HUES48 (cell line): ENCODE data around the gene UNC119.
"Not testable (repeated sequence)": the region's sequence is repeated elsewhere in the genome, so short reads cannot be mapped to it uniquely, and the experiment has no call there.

Experiments used
- H3K27ac ChIP-seq: one replicate; pipeline ENCODE4 v1.7.0; 2013; ENCODE audit warnings: low read depth, low read length, inconsistent platforms
- H3K27me3 ChIP-seq: 2 replicates; pipeline ENCODE4 v1.6.1; 2013; ENCODE audit warnings: mild to moderate bottlenecking, low read length; ENCODE audit not compliant: control insufficient read depth, insufficient read depth
- H3K36me3 ChIP-seq: 2 replicates; pipeline ENCODE4 v1.6.1; 2013; ENCODE audit warnings: low read length; ENCODE audit not compliant: control insufficient read depth, insufficient read depth
- H3K4me1 ChIP-seq: 2 replicates; pipeline ENCODE4 v1.6.1; 2013; ENCODE audit warnings: mild to moderate bottlenecking, low read length; ENCODE audit not compliant: control insufficient read depth, insufficient read depth
- H3K4me3 ChIP-seq: 2 replicates; pipeline ENCODE4 v1.5.1; 2013; ENCODE audit warnings: mild to moderate bottlenecking, low read depth, low read length
- H3K9ac ChIP-seq: 2 replicates; pipeline ENCODE4 v1.6.1; 2013; ENCODE audit warnings: mild to moderate bottlenecking, low read depth, low read length, moderate library complexity
- H3K9me3 ChIP-seq: 2 replicates; pipeline ENCODE4 v1.6.1; 2013; ENCODE audit warnings: low read length; ENCODE audit not compliant: control insufficient read depth, insufficient read depth

Gene UNC119

DNA sequence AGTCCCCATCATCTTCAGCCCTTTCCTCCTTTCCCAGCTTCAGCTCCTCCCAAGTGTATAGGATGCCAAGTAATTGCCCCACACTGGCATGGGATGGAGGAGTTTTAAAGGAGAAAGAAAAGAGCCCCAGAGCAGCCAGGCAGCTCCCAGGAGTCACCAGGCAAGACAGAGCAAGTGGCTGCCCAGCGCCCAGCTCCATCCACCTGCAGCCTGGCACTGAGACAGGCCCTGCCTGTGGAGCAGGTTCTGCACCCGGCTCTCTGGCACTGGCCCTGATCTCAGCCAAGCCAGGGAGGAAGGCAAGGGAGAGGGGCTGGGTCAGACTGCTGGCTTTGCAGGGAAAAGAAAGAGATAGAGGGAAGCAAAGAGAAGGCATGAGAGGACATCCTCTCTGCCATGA, 24.6 kb downstream of the UNC119 start:
- H3K27me3 ChIP-seq = no peaks in the 10 kb centered on the region
- no peak overlapping the region for H3K27ac ChIP-seq
- no peaks in the 10 kb centered on the region for H3K36me3 ChIP-seq
- H3K4me1 ChIP-seq = no peaks in the 10 kb centered on the region
- H3K9me3 ChIP-seq = no peaks in the 10 kb centered on the region
- no peak overlapping the region for H3K9ac ChIP-seq
- H3K4me3 ChIP-seq = no peak overlapping the region

- no peaks in the 10 kb centered on the region for H3K4me1 ChIP-seq
- no peak overlapping the region for H3K9ac ChIP-seq
- no peaks in the 10 kb centered on the region for H3K36me3 ChIP-seq
- H3K9me3 ChIP-seq = no peaks in the 10 kb centered on the region
- no peak overlapping the region for H3K4me3 ChIP-seq
- no peaks in the 10 kb centered on the region for H3K27me3 ChIP-seq
- no peak overlapping the region for H3K27ac ChIP-seq
Observed at GRCh38 chr17:28527181-28527681, 25.2 kb downstream of the UNC119 start.

DNA sequence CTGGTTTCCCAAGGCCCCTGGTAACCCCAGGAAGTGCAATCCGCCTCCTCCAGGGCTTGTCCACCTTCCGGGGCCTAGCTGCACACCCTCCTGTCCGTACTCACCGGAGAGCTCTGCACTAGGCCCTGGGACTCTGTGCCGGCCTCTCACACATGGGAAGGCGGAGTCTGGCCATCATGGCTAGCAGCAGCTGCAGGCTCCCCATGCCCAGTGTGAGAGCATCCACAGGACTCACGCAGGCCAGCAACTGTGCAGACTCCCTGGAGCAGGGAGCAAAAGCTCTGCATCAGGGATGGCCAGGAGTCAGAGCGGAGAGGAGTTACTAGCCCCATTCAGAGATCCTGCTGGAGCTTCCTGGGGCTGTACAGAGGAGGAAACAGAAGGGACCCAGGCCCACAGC, 26.0 kb downstream of the UNC119 start:
- Histone ChIP-seq H3K9me3 (no peaks in the 10 kb centered on the region), H3K9ac (no peak overlapping the region), H3K4me1 (no peaks in the 10 kb centered on the region), H3K36me3 (no peaks in the 10 kb centered on the region), H3K4me3 (no peak overlapping the region), H3K27ac (no peak overlapping the region), H3K27me3 (no peaks in the 10 kb centered on the region)

DNA sequence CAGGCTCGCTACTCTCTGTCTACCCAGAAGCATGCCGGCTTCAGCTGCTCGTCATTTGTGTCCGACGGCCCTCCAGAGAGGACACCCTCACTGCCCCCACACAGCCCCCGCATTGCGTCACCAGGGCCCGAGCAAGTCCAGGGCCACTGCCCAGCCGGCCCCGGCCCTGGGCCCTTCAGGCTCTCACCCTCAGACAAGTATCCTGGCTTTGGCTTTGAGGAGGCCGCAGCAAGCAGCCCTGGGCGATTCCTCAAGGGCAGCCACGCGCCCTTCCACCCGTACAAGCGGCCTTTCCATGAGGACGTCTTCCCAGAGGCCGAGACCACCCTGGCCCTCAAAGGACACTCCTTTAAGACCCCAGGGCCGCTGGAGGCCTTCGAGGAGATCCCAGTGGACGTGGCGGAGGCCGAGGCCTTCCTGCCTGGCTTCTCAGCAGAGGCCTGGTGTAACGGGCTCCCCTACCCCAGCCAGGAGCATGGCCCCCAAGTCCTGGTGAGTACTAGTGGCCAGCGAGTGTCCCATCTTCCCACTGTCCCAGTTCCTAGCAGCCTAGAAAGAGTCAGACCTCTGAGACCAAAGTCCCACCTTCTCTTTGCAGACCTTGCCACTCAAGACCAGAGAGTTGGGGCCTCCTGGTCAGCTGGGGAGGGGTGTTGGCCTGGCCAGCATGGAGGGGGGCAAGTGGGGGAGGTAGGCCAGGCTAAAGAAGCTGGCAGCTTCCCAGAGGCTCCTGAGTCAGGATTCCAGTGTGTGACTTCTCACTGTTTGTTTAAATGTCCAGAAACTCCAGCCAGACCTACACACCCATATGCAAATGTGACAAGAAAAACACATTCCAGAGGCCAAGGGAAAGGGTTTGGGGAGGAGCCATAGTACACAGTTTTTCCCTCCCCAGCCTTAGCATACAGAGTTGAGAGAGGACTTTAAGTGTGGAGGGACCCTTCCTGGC, 27.7 kb downstream of the UNC119 start:
- H3K36me3 ChIP-seq = no peaks in the 10 kb centered on the region
- H3K27ac ChIP-seq = no peak overlapping the region
- no peaks in the 10 kb centered on the region for H3K27me3 ChIP-seq
- H3K9me3 ChIP-seq = no peaks in the 10 kb centered on the region
- no peaks in the 10 kb centered on the region for H3K4me1 ChIP-seq
- H3K9ac ChIP-seq = no peak overlapping the region
- no peak overlapping the region for H3K4me3 ChIP-seq

DNA sequence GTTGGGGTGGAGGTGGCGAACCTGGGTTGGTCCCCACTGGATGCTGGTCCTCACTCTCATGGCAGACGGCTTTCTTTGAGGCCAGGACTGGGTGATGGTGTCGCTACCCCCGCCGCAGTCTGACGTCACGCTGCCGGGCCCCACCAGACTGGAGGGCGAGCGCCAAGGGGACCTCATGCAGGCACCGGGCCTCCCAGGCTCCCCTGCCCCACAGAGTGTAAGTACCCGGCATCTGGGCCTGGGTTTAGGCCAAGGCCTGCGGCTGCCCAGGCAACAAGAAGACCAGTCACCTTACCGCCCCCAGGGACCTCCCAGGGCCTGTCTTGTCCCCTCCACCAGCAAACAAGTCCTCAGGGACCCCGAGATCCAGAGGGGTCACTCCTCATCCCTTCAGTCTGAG, 28.5 kb downstream of the UNC119 start:
- H3K27ac ChIP-seq = no peak overlapping the region

GRCh38 chr17:28523186-28523585, 29.2 kb downstream of the UNC119 start:
- Histone ChIP-seq H3K9me3 (no peaks in the 10 kb centered on the region), H3K4me3 (no peak overlapping the region), H3K9ac (no peak overlapping the region), H3K27me3 (no peaks in the 10 kb centered on the region), H3K4me1 (no peaks in the 10 kb centered on the region), H3K27ac (no peak overlapping the region), H3K36me3 (no peaks in the 10 kb centered on the region)

More for the DNA sequence above, 28.5 kb downstream of the UNC119 start:
- Histone ChIP-seq H3K4me1 (no peaks in the 10 kb centered on the region), H3K9me3 (no peaks in the 10 kb centered on the region), H3K4me3 (no peak overlapping the region), H3K27me3 (no peaks in the 10 kb centered on the region), H3K36me3 (no peaks in the 10 kb centered on the region), H3K9ac (no peak overlapping the region)

GRCh38 chr17:28522281-28522680, 30.1 kb downstream of the UNC119 start:
- H3K9me3 ChIP-seq, H3K9ac ChIP-seq, H3K27me3 ChIP-seq, H3K27ac ChIP-seq, H3K36me3 ChIP-seq, H3K4me3 ChIP-seq, H3K4me1 ChIP-seq: not testable (repeated sequence)

GRCh38 chr17:28521311-28522085, 30.9 kb downstream of the UNC119 start:
- H3K27me3 ChIP-seq = no peaks in the 10 kb centered on the region
- H3K36me3 ChIP-seq = no peaks in the 10 kb centered on the region
- H3K9ac ChIP-seq = no peak overlapping the region
- no peaks in the 10 kb centered on the region for H3K9me3 ChIP-seq
- no peaks in the 10 kb centered on the region for H3K4me1 ChIP-seq
- no peak overlapping the region for H3K4me3 ChIP-seq
- H3K27ac ChIP-seq = no peak overlapping the region

DNA sequence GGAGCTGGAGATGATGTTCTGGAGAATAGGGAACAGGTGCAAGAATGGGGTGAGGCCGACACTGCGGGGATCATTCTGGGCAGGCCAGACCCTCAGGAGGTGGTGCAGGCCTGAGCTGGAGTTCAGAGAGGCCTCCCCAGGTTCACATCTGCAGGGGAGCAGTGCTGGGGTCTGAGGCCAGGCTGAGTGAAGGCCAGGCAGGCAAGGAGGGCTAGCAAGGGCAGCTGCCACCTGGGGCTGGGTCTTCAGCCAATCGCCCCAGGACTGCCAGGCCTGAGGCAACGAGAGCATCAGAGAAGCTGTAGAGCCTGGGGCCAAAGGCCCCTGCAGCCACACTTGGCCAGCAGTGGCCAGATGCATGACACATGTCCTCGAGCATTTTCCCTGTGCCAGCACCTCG, 31.7 kb downstream of the UNC119 start:
- no peaks in the 10 kb centered on the region for H3K9me3 ChIP-seq
- no peaks in the 10 kb centered on the region for H3K4me1 ChIP-seq
- no peak overlapping the region for H3K27ac ChIP-seq
- H3K9ac ChIP-seq = no peak overlapping the region
- H3K4me3 ChIP-seq = no peak overlapping the region
- no peaks in the 10 kb centered on the region for H3K27me3 ChIP-seq
- H3K36me3 ChIP-seq = no peaks in the 10 kb centered on the region

GRCh38 chr17:28519236-28519635, 33.2 kb downstream of the UNC119 start:
- H3K9me3 ChIP-seq = no peaks in the 10 kb centered on the region
- no peaks in the 10 kb centered on the region for H3K36me3 ChIP-seq
- no peak overlapping the region for H3K4me3 ChIP-seq
- H3K4me1 ChIP-seq = no peaks in the 10 kb centered on the region
- H3K27me3 ChIP-seq = no peaks in the 10 kb centered on the region
- no peak overlapping the region for H3K9ac ChIP-seq
- H3K27ac ChIP-seq = no peak overlapping the region

DNA sequence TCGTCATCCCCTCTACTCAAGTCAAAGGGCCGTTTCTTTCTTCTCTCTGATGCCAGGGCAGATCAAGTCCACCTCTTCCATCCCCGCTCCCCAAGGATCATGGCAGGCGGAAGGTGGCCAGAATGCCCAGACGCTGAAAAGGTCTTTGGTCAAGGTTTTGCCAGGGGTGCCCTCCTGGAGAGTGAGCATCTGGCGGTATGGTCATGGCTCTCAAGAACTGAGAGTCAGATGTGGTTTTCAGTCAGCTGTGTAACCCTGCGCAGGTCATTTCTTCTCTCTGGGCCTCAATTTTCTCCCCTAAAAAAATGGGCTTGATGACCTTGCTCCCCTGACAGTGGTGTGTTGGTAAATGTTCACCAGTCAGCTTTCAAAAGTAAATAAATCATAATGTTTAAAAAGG, 33.8 kb downstream of the UNC119 start:
- Histone ChIP-seq H3K36me3 (no peaks in the 10 kb centered on the region), H3K4me3 (no peak overlapping the region), H3K27ac (no peak overlapping the region), H3K9ac (no peak overlapping the region), H3K27me3 (no peaks in the 10 kb centered on the region), H3K9me3 (no peaks in the 10 kb centered on the region), H3K4me1 (no peaks in the 10 kb centered on the region)
